HG02798 (cell line): ENCODE data around the gene FUT4.
"Not testable (repeated sequence)": the region's sequence is repeated elsewhere in the genome, so short reads cannot be mapped to it uniquely, and the experiment has no call there.

ENCODE experiments used
- ATAC-seq: cut with Tn5 transposase; IDR thresholded peaks from one replicate; pipeline ENCODE4 v1.9.1; 2021; ENCODE audit warnings: mild to moderate bottlenecking; ENCODE audit not compliant: unreplicated experiment, poor library complexity

Gene FUT4

DNA sequence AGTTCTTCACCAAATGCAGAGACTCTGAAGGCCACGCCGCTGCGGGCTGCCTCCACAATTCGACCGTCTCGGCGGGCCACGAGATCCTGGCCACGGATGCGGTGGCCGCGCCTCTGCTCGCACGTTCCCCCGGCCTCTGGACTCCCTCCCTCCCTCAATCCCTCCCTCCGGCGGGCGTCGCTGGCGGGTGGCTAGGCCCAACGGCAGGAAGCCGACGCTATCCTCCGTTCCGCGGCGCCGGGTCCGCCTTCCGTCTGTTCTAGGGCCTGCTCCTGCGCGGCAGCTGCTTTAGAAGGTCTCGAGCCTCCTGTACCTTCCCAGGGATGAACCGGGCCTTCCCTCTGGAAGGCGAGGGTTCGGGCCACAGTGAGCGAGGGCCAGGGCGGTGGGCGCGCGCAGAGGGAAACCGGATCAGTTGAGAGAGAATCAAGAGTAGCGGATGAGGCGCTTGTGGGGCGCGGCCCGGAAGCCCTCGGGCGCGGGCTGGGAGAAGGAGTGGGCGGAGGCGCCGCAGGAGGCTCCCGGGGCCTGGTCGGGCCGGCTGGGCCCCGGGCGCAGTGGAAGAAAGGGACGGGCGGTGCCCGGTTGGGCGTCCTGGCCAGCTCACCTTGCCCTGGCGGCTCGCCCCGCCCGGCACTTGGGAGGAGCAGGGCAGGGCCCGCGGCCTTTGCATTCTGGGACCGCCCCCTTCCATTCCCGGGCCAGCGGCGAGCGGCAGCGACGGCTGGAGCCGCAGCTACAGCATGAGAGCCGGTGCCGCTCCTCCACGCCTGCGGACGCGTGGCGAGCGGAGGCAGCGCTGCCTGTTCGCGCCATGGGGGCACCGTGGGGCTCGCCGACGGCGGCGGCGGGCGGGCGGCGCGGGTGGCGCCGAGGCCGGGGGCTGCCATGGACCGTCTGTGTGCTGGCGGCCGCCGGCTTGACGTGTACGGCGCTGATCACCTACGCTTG, at the start of gene FUT4:
Gene FUT4 (plus strand): TSS at position 227 of the 951 bp plus-strand sequence. CDS start 213 bp downstream, at position 440.
- ATAC-seq = peak; percentile 90

GRCh38 chr11:94494126-94494680, 49.5 kb upstream of the FUT4 start:
- ATAC-seq = peak; percentile 64

DNA sequence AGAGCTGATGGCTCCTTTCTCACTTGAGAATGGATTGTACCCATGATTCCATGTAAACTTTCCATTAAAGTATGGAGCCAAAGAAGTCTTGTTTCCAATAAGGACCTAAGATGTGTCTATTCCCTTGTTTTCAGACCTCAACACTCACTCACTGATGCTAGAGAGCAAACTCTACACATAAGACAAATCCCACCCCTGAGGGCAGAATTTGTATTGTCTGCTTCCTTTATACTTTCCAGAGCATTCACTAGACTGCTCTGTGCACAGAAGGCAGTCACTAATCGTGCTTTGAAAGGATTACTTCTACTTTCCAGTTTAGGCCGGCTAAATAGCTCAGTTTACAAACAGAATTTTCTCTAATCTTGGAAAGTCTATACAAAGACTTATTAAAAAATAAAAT, 43.5 kb upstream of the FUT4 start:
- no peak for ATAC-seq

DNA sequence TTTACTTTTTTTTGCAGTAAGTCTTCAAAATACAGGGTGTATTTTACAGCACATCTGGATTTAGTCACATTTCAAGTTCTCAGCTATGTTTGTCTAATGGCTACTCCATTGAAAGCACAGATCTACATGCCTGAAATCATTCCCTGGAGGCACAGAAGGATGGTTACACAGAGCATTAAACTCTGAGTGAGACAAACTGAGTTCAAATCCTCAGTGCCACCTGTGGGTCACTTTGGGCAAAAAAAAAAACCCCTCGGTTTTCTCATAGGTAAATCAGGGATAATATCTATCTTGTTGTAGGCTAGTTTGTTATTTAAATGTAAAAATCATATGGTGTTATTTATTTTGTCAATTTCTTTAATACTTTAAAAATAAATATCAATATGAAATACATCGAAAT, 42.2 kb upstream of the FUT4 start:
- ATAC-seq = no peak

DNA sequence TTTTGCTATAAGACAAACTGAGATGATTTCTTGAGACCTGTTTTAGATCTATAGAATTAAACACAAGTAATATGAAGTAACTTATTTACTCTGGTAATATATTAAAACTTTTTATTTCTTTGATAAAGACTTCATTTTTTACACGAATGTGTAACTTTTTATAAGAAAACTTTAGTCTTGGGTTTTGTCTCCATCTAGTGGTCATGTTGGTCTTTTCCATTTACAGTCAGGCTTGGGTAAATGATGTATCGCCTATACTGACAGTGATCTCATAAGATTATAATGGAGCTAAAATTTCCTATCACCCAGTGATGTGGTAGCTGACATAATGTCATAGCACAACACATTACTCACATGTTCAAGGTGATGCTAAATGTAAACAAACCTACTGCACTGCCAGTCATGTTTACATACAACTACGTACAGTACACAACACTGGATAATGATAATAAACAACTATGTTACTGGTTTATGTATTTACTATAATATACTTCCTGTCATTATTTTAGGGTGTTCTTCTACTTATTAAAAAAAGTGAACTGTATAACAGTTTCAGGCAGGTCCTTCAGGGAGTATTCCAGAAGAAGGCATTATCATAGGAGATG, 38.9 kb upstream of the FUT4 start:
- no peak for ATAC-seq

- ATAC-seq = not testable (repeated sequence)
Observed at GRCh38 chr11:94506513-94506912, 37.2 kb upstream of the FUT4 start.

GRCh38 chr11:94507485-94507884, 36.2 kb upstream of the FUT4 start:
- no peak for ATAC-seq

DNA sequence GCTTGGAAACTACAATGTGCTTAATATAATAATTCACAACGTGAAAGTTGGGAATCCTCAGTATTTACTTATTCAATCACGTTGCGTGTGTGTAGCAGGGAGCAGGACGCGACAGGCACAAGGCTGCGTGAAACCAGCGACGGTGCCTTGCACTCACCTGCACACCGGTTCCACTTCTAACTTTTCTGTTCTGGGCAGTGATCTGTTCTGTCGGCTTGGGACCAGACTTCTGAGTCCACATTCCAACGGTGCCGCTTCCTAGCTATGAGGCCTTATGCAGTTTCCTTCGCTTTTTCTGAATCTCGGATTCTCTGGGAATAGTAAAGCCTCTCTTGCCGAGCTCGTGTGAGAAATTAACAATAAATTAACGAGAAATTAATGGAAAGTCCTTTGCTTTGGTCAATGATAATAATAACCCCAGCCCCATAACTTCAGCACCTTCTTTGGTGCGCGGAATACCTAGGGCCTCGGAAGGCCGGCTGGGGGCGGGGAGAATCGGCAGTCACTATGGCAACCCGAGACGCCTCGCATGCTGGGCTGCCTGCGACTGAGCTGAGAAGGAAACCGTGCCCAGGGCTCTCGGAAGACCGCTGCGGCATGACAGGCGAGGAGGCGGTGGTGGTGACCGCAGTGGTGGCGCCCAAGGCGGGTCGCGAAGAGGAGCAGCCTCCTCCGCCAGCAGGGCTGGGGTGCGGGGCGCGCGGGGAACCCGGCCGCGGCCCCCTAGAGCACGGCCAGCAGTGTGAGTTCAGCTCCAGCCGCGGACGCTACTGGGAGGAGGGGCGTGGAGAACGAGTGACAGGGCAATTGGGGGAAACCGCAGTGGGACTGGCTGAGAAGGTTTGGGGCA, 31.6 kb upstream of the FUT4 start, which contains the start of gene C11orf97:
Gene C11orf97 (plus strand): TSS at position 530 of the 850 bp plus-strand sequence. CDS start 68 bp downstream, at position 598.
- peak; percentile 93 for ATAC-seq

GRCh38 chr11:94513091-94513490, 30.6 kb upstream of the FUT4 start:
- ATAC-seq = no peak

DNA sequence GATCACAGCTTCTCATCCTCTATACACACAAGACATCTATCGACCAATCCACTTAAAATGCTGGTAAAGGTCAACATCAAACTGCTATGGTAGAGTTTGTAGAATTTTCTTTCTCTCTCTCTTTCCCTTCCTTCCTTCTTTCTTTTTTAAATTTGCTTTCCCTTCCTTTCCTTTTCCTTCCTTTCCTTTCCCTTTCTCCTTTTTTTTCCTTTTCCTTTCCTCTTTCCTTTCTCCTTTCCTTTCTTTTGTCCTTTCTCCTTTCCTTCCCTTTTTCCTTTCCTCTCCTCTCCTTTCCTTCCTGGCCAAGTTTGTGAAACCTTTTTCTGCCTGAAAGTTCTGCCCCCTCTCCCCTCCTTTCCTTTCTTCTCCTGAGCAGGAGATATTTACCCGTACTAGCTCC, 28.3 kb upstream of the FUT4 start:
- ATAC-seq = no peak

GRCh38 chr11:94516725-94517124, 27.0 kb upstream of the FUT4 start:
- ATAC-seq = no peak

GRCh38 chr11:94518300-94518699, 25.4 kb upstream of the FUT4 start:
- no peak for ATAC-seq

DNA sequence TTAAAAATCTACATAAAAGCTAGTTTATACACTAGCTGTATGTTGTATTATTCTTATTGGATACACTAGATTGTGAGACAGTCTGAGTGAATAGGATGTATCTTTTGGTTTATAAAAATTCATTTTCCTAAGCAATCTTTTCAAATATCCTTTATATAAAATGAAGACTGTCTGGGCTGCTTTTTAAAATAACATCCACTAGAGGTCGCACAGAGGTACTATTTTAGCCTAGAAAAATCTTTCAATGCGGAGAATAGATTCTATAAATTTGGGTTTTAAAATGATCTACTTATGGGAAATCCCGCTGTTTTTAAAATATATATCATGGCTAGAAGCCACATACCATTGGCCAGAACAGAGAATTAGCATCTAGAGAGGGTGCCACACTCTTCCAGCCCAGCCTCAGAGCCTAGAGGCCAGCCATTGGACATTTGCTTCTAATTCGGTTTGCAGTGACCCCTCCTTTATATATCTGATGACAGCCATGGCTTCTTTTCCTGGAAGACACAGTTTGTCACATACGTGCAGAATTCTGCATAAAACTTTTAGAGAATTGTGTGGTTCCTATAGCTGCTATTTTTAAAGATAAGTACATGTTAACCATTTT, 24.1 kb upstream of the FUT4 start:
- ATAC-seq = no peak

DNA sequence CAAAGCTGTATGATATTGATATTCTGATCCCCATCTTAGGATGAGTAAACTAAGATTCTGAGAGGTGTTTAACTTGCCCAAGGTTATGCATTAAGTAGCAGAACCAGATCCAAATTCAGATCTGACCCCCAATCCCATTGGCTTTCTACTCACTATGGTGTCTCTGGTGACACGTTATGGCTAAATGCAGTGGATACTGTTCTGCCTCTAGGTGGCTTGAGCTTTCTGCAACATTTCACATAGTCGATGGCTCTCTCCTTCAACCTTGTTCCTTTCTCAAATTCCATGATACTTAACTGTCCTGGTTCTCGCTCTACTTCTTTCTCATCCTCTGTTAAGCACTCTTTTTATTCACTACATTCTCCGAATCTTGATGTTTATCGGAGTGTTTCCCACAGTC, 22.0 kb upstream of the FUT4 start:
- ATAC-seq = peak; percentile 67

DNA sequence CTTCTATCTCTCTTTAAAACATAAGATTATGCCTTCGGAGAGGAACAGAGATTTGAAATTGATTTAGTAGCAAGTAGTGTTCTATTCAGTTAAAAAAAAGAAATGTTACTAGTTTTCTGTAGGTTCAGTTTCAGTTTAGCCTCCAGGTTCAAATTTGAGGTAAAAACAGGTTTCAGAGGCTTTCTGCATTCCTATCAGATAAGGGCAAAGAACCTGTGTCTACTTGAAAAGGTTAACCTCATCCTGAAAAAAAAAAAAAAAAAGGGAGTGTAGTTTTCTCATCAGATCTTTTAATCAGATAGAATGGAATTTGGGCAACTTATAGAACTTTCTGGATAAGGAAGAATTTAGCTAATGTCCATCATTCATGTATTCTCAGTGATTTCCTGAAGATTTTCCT, 19.4 kb upstream of the FUT4 start:
- ATAC-seq = no peak

- no peak for ATAC-seq
Observed at GRCh38 chr11:94525546-94526324, 18.0 kb upstream of the FUT4 start.

DNA sequence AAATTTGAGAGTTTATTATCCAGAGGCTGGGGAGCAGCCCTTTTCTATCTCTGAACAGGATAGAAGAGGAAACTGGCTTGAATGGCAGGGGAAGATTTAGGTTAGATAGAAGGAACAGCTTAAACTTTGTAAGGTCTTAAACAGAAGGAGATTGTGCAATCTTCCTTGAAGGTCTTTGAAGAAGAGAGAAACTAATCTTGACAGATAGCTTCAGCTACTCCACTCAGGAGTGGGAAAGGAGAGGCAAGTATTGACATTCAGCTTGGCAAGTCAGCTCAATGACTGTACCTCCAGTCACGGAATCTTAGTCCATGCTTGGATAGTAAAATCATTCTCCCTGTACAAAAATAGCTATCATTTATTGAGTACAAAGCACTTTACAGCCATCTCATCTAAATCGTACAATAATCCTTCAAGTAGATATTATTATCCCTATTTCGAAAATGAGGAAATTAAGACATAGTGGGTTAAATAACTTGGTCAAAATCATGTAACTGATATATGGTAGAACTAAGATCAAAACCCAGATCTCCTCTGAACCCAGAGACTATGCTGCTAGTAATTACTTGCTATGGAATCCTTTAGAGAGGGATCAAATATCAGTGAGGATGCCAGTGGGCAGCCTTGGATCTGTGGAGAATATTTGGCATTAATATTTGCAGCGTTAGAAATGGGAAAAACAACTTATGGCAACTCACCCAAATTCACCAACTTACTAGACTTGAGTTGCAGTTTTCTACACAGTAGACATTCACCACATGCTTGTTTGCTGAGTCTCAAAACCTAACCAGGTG, 16.9 kb upstream of the FUT4 start:
- ATAC-seq = no peak

DNA sequence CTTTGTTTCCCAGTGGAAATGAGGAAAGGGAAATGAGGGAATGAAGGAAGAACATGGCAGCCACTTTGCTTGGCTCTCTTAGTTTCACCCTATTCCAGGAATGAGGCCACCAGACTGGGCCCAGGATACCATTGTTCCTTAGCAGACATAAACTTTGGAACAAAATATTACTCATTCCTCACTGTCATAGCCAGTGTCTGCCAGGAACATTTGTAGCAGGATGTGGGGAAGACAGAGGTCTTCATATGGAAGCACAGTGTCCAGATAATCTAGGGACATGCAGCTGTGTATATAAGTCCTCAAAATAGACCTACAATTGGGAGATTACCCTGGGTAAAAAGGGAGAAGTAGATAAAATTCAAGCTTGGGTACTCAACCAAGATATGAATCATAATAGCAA, 15.2 kb upstream of the FUT4 start:
- ATAC-seq = no peak
